Activated T-cell treated with anti-CD3 and anti-CD28 coated beads for 4 hours (primary cell): ENCODE results near the gene GRPR.

Experiments
- DNase-seq: peaks from one replicate; pipeline ENCODE4 v3.0.0-alpha.2; 2020

The GRPR gene

DNA sequence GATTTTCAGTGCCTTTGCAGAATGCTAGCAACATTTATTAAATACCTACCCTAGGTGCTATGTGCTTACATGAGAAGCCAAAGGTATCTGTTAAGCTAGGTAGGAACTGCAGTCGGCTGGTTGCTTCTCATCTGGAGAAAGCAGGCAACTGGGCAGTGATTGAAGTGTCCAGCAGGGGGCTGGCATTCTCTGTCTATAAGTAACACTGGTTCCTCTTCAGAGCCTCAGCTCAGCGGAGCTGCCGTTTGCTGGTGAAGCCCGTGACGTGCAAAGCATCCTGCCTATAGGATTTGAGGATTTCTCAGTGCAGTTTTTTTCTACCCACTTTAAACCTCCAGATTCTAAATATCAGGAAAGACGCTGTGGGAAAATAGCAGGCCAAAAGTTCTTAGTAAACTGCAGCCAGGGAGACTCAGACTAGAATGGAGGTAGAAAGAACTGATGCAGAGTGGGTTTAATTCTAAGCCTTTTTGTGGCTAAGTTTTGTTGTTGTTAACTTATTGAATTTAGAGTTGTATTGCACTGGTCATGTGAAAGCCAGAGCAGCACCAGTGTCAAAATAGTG lies at the start of gene GRPR:
GRPR (plus strand) TSS at position 344 of the 565 bp plus-strand sequence. CDS start 389 bp downstream, outside the sequence.
- peak; percentile 20 for DNase-seq

DNA sequence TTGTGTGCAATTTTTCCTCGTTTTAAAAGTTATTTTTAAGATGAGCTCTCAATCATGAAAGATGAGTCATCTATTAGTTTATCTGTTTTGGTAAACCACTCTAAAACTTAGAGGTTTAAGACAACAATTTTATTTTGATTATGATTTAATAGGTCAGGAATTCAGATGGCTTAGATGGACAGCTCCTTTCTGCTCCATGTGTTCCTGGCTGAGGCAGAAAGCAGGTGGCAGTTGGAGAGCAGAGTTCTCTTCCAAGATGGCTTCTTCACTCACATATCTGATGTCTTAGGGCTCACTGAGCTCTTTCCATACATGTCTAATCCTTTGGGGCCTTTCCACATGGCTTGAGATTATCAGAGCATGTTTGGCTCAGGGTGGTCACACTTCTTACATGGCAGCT lies 48.3 kb upstream of the GRPR start:
- DNase-seq, result no peak

DNA sequence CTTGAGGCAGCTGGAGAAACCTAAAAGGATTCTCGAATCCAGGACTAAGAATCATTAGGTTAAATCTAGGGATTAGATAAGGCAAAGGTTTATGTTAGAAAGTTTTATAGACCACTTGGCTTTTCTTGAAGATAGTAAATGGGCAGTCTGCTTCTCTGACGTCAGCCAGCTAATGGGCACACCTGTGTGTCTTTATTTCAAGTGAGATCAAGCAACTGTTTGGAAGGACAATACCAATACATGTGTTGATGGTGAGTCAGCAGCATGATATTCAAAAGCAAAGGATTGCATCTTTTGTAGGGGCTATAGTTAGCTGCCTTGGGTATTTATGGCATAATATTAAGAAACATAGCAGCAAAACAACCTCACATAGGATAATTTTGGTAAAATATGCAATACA lies 46.5 kb upstream of the GRPR start:
- no peak for DNase-seq

DNA sequence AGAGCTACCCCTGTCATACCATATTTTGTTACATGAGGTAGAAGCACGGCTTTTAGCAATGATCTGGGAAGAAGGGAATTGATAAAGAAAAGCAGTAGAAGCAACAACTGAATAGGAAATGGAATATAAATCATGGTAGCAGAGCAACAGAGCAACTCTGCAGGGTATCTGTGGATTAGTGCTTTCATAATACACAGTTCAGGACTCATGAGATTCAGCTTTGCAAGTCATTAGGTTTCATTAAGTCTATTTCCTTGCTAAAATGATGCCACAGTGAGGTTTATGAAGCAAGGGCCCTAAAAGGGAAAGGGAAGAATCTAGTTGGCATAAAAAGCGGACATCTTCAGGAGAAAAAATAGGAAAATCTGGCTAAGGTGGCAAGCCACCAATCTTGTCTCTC lies 45.6 kb upstream of the GRPR start:
- DNase-seq, result no peak

DNA sequence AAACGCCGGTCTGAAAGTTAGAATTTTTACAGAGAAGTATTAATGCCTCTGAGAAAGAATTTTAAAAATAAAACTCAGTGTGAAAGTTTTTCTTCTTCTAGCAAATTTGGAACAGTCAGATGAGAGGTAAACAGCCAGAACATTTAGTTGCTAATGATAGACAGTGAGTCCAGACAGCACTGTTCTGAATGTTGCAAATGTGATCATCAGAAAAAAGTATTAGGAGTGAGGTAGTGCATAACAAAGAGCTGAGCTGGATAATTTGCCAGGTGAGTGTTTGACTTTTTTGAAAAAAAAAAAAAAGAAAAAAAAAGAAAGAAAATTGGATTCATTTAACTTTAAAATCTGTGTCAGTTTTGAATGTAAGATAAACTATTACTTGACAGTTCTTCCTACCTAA lies 42.0 kb upstream of the GRPR start:
- DNase-seq, result no peak

DNA sequence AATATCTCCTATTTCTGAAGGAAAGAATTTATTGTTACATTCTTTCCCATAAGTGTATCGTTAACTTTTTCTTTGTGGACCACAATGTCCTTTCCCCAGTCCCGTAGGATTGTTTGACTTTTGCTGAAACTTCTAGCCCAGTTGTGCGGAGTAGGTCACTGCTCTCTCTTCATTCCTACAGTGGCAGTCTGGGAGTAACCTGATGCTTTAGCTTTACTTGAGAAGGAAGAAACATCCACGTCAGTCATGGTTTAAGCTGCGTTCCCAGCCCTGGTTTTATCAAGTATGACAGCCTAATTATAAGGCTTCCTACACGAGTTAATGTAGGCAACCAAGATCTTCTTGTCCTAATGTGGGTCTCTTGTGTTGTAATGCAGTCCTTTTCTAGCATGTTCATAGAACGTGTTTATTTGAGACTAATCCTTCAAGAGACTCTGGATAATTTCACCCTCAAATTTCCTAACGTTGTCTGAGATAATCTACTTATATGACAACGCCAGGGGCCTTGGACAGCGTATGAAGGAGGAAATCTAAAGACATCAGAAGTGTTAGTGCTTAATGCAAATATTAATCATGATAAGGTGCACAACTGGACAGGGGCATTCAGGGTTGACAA lies 40.8 kb upstream of the GRPR start:
- no peak for DNase-seq

DNA sequence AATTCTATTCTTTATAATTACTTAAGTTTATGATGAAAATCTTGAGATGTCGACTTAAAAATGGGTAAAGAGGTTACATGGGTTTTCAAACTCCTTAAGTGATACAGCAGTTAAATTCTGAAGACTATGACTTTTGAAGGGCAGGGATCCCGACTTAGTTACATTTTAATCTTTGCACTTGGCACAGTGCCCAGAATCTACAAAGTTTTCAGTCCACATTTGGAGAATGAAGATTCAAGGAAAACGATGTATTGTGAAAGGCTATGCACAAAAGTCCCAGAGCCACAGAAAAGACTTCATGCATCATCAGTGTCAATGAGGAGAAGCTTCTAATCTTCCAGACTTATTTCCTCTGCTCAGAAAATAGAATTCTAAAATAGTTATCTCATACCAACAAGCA lies 36.3 kb upstream of the GRPR start:
- DNase-seq, result no peak

DNA sequence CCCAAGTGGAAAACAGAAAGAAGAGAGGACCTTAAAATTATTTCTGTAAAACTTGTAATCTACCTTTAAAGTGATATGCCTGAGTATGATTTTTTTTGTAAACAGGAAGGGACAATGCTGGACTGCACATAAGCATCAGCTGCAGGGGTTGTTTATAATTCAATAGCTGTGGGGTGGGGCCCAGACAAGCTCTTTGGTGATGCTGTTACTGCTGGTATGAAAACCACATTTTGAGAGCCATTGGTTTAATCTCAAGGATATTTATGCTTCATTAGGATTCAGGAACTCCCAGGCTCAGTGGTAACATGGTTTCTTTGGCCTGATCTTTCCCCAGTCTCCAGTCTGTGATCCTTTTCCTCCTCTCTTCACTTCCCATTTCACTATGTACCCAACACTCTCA lies 34.3 kb upstream of the GRPR start:
- no peak for DNase-seq

DNA sequence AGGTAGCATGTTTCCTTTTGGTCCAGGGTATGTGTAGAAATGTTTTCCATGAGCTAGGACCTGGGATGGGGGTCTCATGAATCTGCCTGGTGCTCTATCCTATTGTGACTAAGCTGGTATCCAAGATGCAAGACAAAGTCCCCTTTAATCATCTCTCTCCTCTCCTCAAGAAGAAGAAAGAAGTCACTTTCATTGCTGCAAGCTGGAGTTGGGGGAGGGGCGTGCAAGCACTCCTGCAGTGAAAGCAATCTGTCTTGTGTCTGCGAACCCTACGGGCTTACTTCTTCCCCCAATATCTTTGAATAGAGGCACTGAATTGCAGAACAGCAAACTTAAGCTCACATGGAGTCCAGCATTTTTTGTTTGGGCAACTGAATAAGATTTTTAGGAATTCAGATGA lies 27.2 kb upstream of the GRPR start:
- DNase-seq, result no peak

DNA sequence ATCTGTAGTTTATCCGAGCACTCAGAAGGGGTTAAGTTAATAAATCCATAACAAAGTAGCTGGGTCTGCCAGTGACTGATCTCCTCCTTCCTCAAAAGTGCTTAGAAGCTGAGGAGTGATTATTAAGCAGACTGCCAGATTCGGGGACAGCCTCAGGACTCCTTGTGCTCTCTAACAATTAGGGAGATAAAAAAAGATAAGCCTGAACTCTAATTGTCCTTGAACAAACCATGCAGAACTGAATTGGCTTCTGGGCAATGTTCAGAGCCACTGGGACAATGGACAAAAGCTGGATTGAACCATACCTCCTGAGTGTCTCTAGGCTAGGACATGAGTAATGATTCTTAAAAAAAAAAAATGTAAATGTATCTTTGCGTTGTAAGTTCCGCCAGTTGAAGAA lies 22.7 kb upstream of the GRPR start:
- DNase-seq, result no peak

DNA sequence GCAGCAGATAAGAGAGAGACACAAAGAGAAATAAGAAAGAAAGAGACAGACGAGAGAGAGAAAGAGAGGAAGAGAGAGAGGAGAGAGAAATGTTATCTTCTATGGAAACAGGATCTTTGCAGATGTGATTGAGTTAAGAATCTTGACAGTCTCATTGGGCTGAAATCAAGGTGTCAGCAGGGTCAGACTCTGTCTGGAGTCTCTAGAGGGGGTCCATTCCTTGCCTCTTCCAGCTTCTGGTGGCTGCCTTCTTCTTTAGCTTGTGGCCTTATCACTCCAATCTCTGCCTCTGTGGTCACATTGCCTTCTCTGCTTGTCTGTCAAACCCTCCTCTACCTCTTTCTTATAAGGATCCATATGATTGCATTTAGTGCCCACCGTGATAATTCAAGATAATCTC lies 21.8 kb upstream of the GRPR start:
- DNase-seq, result no peak

DNA sequence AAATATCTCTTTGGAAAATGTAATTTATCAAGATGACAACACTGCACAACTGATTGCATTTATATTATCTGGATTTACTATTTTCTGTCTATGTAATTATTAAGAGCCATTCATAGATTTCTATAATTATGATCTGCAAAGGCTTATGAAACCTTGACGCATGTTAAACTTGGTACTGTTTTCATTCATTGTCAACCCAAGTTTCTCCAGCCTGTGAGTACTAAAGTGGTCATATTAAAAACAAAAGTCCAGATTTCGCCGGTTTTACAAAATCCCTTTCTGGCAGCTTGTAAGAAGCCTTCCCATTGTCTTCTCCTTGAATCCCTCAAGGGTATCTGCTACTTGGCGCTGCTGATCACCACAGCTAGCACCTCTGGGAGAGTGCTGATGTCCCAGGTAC lies 19.7 kb upstream of the GRPR start:
- no peak for DNase-seq

DNA sequence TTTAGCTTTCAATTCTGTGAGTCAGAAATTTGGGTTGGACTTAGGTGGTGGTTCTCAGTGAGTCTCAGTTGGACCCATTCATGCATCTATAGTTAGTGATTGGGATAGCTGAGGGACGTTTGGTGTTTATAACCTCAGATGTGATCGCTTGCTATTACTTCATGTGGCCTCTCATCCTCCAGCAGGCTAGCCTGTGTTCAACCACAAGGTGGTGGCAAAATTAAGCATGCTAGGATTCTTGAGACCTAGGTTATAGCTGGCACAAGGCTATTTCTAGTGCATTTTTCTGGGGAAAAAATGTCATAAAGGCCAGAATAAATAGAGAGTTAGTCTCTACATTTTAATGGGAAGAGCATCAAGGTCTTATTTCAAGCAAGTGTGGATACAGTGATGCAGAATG lies 10.9 kb upstream of the GRPR start:
- no peak for DNase-seq

DNA sequence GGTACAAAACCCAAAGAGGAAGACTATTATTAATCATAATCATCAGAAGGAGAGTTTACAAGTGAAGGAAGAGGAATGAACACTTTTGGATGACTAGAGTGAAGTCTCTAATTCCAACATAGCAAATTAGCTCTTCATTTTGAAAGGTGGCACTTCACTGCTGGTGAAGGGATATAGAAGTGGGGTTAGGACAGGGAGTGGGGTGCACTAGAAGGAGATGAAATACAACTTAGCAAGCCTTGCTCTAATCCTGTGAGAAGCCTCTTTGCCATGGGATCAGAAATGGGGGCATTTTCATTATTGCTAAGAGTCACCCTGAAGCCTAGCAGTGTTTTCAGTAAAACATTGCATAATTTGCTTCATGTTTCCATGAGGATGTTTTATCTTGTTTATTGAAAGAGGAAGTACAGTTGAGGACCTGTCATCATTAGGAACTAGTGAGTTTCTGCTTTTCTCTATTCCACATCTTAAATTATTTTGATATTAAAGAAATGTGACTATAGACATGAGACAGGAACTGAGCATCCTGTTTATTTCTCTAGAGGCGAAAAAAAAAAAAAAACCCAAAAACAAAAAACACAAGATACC lies 9.3 kb upstream of the GRPR start:
- DNase-seq, result no peak

DNA sequence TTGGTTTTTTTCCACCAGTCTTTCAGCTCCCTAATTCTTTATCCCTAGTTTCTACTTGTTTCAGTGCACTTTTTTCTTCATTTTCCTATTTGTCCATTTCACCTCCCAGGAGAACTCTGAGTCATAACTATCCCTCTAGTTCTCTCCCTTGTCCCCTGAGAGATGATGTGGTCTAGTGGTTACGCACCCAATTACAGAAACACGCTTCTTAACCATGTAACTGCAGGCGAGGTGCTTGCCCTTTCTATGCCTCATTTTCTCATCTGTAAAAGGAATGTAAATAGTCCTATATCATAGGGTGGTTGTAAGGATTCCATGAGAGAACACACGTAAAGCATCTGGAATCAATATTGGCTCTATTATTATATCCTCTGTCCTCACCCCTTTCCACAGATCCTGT lies 8.8 kb upstream of the GRPR start:
- DNase-seq, result no peak

DNA sequence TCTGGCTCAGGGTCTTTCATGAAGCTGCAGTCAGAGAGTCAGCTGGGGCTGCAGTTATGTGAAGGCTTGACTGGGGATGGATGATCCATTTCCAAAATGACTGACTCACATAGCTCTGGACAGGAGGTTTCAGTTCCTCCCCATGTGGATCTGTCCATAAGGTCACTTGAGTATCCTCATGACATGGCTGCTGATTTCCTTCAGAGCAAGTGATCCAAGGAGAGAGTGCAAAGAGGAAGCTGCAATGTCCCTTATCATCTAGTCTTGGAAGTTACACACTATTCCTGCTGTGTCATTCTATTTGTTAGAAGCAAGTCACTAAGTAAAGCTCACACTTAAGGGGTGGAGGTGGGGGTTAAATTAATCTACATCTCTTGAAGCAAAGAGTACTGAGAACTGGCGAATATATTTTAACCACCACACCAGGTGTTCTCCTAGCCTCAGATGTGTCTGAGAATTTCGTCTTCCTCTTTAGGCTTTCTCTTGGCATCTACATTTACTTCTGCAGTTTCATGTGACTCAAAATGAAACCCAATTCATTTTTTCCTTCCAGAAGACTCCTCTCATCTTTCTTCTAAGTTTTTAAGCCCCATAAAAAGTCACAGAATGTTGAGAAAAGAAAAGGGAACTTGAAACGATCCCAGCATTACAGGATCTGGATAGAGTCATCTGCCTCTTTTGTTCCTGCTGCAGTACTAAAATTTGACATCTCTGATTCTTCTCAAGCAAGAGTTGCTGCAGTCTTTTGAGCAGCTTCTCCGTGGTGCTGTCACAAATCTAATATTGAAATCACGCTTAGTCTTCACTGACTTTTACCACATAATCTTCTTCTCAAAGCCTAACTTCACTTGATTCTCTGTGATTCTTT lies 3.8 kb upstream of the GRPR start:
- no peak for DNase-seq

DNA sequence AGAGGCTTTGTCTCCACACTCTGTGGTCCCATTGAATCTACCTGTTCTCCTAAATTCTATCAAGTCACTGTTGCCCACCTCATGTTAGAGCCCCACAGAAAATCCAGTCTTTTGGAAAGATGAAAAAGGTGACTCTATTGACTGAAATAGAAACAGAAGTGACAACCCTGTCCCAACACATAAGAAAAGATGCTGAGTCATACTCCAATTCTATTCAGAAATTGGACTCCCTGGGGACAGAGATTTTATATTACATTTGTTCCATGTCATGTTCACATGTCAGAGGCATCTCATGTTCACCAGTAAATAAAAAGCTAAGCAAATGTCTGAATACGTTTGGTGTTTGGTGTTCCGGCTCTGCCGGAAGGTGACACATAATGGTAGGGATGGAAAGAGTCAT lies 2.9 kb upstream of the GRPR start:
- no peak for DNase-seq

DNA sequence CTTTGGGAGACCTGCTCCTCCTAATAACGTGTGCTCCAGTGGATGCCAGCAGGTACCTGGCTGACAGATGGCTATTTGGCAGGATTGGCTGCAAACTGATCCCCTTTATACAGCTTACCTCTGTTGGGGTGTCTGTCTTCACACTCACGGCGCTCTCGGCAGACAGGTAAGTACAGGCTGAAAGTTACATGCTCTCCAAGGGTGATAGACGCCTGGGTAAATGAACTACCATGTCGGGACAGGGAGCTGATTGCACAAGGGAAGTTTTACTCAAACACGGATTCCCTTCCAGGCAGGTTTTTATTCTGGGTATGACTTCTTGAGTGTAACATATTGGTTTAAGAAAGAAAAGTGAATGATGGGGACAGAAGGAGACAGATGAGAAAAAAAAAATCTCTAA lies 836 bp downstream of the GRPR start:
- DNase-seq, result no peak

DNA sequence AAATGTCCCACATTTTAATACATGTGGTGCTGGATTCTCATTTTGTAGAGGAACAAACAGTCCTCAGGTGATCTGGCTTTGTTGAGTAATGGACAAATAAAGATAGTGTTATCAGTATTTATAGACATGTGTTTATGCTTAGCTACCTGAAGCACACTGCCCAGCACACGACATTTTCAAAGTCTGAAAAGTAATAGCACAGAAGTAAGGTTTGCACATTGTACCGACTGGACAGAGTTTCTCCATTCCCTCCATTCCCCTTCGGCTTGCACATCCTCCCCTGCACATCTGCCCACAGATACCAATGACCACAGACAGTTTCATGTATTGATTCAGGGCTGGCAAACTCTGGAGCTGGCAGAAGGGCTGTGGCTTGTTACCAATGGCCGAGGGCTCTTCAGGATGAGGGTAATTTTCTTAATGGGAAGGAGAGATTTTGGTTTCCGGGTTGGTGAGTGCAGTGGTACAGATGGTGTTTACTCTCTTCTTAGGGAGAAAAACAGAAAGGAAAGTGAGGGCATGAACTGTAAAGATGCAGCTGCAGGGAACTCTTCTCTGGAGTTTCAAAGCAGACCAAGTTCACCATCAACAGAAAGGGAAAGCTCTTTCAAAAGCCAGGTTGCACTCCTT lies 2.3 kb downstream of the GRPR start:
- DNase-seq, result no peak

DNA sequence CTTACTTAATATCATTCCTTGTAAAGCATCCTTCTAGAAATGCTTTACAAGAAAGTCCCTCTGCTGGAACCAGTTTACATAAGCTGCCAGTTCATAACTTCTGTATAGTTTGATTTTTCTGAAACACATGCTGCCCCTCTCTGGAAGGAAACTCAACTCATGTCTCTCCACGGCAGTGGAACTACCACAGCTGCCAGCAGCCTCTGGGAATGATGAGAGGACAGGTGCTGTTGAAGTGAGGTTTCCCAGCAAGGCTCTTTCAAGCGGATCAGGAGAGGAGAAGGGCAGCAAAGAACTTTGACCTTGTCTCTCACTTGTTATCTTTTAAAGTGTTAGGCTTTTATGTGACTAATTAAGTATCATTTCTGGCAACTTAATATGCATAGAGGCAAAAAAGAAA lies 7.3 kb downstream of the GRPR start:
- no peak for DNase-seq

DNA sequence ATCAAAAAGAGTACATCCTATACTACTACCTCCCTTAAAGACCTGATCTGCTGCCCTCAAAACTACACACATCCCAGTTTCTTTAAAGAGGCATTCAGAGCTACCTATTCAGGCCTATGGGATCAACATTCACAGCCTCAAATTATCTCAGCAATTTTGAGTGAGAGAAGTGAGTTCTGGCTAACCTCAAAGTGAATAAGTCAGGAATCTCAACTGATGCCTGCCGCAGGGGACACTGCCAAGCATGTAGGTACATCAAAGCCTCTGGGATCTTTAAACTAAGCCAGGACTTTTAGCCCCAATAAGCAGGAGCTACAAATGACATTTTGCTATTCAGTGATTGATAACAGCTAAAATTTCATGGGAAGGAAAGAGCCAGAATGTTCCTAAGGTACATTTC lies 11.6 kb downstream of the GRPR start:
- no peak for DNase-seq

DNA sequence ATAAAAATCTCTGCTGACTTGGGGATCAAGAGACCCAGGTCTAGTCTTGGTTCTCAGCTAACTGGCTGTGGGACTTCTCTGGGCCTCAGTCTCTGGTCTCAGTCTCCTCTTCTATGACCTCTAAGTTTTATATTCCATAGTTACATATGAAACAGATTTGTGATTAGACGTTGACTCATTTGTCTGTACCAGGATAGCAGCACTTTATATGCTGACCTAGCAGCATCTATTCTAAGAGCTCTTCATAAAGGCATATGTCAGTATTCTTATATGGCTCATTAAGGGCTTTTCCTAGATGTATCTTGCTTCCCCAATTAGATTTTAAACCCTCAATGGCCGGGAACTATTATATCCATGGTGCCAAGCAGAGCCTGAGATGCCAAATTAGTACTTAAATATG lies 12.7 kb downstream of the GRPR start:
- no peak for DNase-seq

DNA sequence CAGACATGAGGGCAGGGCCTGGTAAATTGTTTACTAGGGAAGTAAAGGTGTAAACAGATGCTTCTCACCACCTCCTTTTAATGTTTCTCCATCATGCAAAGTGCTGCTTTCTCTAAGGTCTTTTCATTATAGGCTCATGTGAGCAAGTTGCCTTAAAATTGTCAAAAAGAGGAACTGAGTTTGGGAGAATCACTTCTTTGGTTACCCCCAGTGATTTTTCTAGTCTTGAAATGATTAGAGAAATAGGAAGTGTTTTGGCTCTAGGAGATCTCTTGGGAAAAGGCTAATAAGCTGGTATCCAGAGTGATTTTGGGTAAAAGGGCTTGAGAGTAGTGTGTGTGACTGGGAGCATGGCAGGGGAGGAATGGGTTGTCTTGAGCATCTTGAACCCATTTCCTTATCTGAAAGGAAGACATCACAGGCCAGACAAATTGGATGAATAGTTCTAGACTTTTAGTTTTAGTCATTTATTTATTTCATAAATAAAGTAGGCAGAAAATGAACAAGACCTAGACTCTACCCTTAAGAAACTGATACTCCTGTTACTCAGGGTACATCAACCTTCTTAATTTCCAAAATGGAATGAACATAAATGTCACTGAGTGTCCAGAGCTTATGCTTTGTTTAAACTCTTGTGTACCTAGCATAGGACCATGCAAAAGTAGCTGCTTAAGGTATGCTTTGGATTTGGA lies 14.2 kb downstream of the GRPR start:
- no peak for DNase-seq
